A549 (cell line): ENCODE data around the gene DEXI. TPM values are rescaled to one million over a fixed set of nuclear protein-coding genes. Genes with fewer than 3 reads are reported as not detected.
"Not testable (repeated sequence)": the region's sequence is repeated elsewhere in the genome, so short reads cannot be mapped to it uniquely, and the experiment has no call there.

Experiments
- ATAC-seq, 2 experiments: fragments of 200-7000 bp in 1 of 2; fragments of >200 bp in 1 of 2; cut with Nextera tagmentation in 1 of 2; cut with Tn5 transposase in 1 of 2; 3 replicates each; pipeline versions ENCODE4 v1.8.0 to v1.9.1; 2018 to 2020; ENCODE audit warnings: mild to moderate bottlenecking in 1 of 2, moderate library complexity in 1 of 2
- CTCF ChIA-PET: fragments of 300-600 bp; sonication (Branson Sonifier 250); formaldehyde crosslinking; extraction: SDS; loops from one replicate; lab custom pipeline; 2021; ENCODE audit warnings: antibody characterized with exemption, inconsistent platforms; lab: Yijun Ruan, JAX
- POLR2A ChIA-PET: fragments of 350-600 bp; formaldehyde crosslinking; extraction: SDS; loops from one replicate; lab custom pipeline; 2021; ENCODE audit warnings: antibody characterized with exemption, inconsistent platforms; lab: Yijun Ruan, JAX
- DNase-seq, 2 experiments: peaks; one replicate each; pipeline versions ENCODE4 v3.0.0 to v3.0.0-alpha.2; 2011 to 2016; ENCODE audit warnings: low read depth in 1 of 2, low spot score in 1 of 2
- FAIRE-seq: peaks from 2 replicates; lab custom pipeline; 2011; peaks lifted over from hg19 to GRCh38; lab: Jason Lieb, UNC
- H3K27ac ChIP-seq, 2 experiments: fragments of >200 bp; sonication (Bioruptor Twin); formaldehyde crosslinking; 3 replicates each; pipeline ENCODE4 v1.5.1; 2016 to 2017
- H3K4me1 ChIP-seq: fragments of >200 bp; sonication (Bioruptor Twin); formaldehyde crosslinking; 3 replicates; pipeline ENCODE4 v1.6.1; 2016
- H3K4me2 ChIP-seq: fragments of >200 bp; sonication (Bioruptor Twin); formaldehyde crosslinking; 3 replicates; pipeline ENCODE4 v1.6.1; 2016
- H3K4me3 ChIP-seq: fragments of >200 bp; sonication (Bioruptor Twin); formaldehyde crosslinking; 3 replicates; pipeline ENCODE4 v1.5.1; 2016
- H3K9me3 ChIP-seq: fragments of >200 bp; sonication (Bioruptor Twin); formaldehyde crosslinking; 3 replicates; pipeline ENCODE4 v1.6.1; 2016
- ATOH8 ChIP-seq: fragments of 250-450 bp; sonication (Bioruptor Pico); IDR thresholded peaks from 2 replicates; pipeline ENCODE4 v1.5.0; 2020; ENCODE audit warnings: low read depth, mild to moderate bottlenecking, moderate library complexity
- BCL3 ChIP-seq: fragments of >200 bp; sonication (Bioruptor Twin); formaldehyde crosslinking; IDR thresholded peaks from 3 replicates; pipeline ENCODE4 v1.6.1; 2016
- CBX2 ChIP-seq: fragments of 200-600 bp; sonication (generic); IDR thresholded peaks from 2 replicates; pipeline ENCODE4 v1.6.1; 2016; ENCODE audit warnings: low read depth, mild to moderate bottlenecking, borderline replicate concordance
- CTCF ChIP-seq: fragments of >200 bp; sonication (Bioruptor Twin); formaldehyde crosslinking; IDR thresholded peaks from 3 replicates; pipeline ENCODE4 v1.5.1; 2016
- EHF ChIP-seq: fragments of 250-450 bp; sonication (Bioruptor Pico); IDR thresholded peaks from 2 replicates; pipeline ENCODE4 v1.5.0; 2020; ENCODE audit warnings: mild to moderate bottlenecking
- HES2 ChIP-seq: fragments of >200 bp; sonication (Bioruptor Twin); formaldehyde crosslinking; IDR thresholded peaks from 2 replicates; pipeline ENCODE4 v1.6.1; 2016
- HOXB13 ChIP-seq: fragments of 250-450 bp; sonication (Bioruptor Pico); IDR thresholded peaks from 2 replicates; pipeline ENCODE4 v1.5.0; 2020; ENCODE audit warnings: low read depth, mild to moderate bottlenecking, moderate library complexity
- KDM5A ChIP-seq: fragments of 200-600 bp; sonication (generic); IDR thresholded peaks from 2 replicates; pipeline ENCODE4 v1.6.1; 2016; ENCODE audit warnings: antibody characterized with exemption, mild to moderate bottlenecking
- MAFK ChIP-seq: fragments of 450-650 bp; IDR thresholded peaks from 2 replicates; pipeline ENCODE4 v1.6.1; 2014; ENCODE audit not compliant: partially characterized antibody
- MAX ChIP-seq: IDR thresholded peaks from 2 replicates; pipeline ENCODE4 v1.6.1; 2012
- NPAS2 ChIP-seq: fragments of 250-450 bp; sonication (Bioruptor Pico); IDR thresholded peaks from 2 replicates; pipeline ENCODE4 v1.8.0; 2022; ENCODE audit warnings: mild to moderate bottlenecking, moderate library complexity, borderline replicate concordance
- PBX3 ChIP-seq: IDR thresholded peaks from 2 replicates; pipeline ENCODE4 v1.6.1; 2012
- PHF8 ChIP-seq: fragments of 200-600 bp; sonication (generic); IDR thresholded peaks from 2 replicates; pipeline ENCODE4 v1.6.1; 2016; ENCODE audit warnings: low read depth, mild to moderate bottlenecking, antibody characterized with exemption, moderate library complexity, borderline replicate concordance
- RAD21 ChIP-seq, 2 experiments: fragments of >200 bp in 1 of 2; sonication (Bioruptor Twin) in 1 of 2; formaldehyde crosslinking in 1 of 2; IDR thresholded peaks in 1 of 2; conservative IDR thresholded peaks in 1 of 2; 2 replicates in 1 of 2; 3 replicates in 1 of 2; pipeline ENCODE4 v1.6.1; 2012 to 2018; ENCODE audit warnings: inconsistent platforms in 1 of 2
- RARB ChIP-seq: fragments of 250-450 bp; sonication (Bioruptor Pico); IDR thresholded peaks from 2 replicates; pipeline ENCODE4 v1.8.0; 2021; ENCODE audit warnings: mild to moderate bottlenecking, moderate library complexity
- RNF2 ChIP-seq: fragments of 200-600 bp; sonication (generic); IDR thresholded peaks from 2 replicates; pipeline ENCODE4 v1.6.1; 2016; ENCODE audit warnings: low read depth, mild to moderate bottlenecking, antibody characterized with exemption, moderate library complexity, borderline replicate concordance
- SMC3 ChIP-seq: fragments of >200 bp; sonication (Bioruptor Twin); formaldehyde crosslinking; IDR thresholded peaks from 3 replicates; pipeline ENCODE4 v1.6.1; 2018; ENCODE audit warnings: inconsistent platforms
- TP53 ChIP-seq: fragments of 250-450 bp; sonication (Bioruptor Pico); IDR thresholded peaks from 2 replicates; pipeline ENCODE4 v1.5.0; 2021; ENCODE audit warnings: mild to moderate bottlenecking, moderate library complexity
- ZNF302 ChIP-seq: fragments of 250-450 bp; sonication (Bioruptor Pico); IDR thresholded peaks from 2 replicates; pipeline ENCODE4 v1.9.0; 2021; ENCODE audit warnings: inconsistent platforms, mild to moderate bottlenecking, moderate library complexity
- ZSCAN20 ChIP-seq: fragments of 250-450 bp; sonication (Bioruptor Pico); IDR thresholded peaks from 2 replicates; pipeline ENCODE4 v1.8.0; 2022; ENCODE audit warnings: mild to moderate bottlenecking, moderate library complexity
- WGBS: methylation state at CpG from one replicate; pipeline ENCODE4 v1.1.6; 2017; ENCODE audit errors: missing lambda C conversion rate; 5-methylcytosine and 5-hydroxymethylcytosine counted together
- polyA plus RNA-seq, 4 experiments: library from polyadenylated mRNA; depleted of rRNA in 3 of 4; stranded (reverse); fragments of >200 nt; fragmentation: RNase III in 1 of 4; extraction: RNeasy Plus Mini Kit Qiagen cat#74134 plus additional on column Dnase treatment in 1 of 4; gene quantifications; 2 replicates in 3 of 4; 3 replicates in 1 of 4; pipeline ENCODE4 v1.2.3, GENCODE V29; 2011 to 2017

Gene DEXI
- polyA plus RNA-seq, 2 of the 4 experiments (the other 2 are of a cell fraction): 22.0 to 34.0 TPM

- Histone ChIP-seq H3K4me2 (peak overlapping the region; percentile 90), H3K4me3 (peak overlapping the region; percentile 87), H3K27ac (peak overlapping the region; percentile 66 to 91), H3K4me1 (peaks cover 32% of the 10 kb centered on the region)
- CTCF ChIA-PET: interaction anchor here (0.6 to 3.7 kb wide), 5 partner anchors 12 to 79 kb away, joined by 3 to 11 read pairs (median 3); no protein-coding TSS in a partner anchor
- peak; percentile 63; the same call in 1 of the 2 replicates for TF ChIP-seq PHF8
- ATAC-seq: peak; percentile 17 to 45; a peak in 5 of 6 replicates
- not testable (repeated sequence) for DNase-seq, H3K9me3 ChIP-seq, FAIRE-seq
- WGBS: no CpG with 5 or more reads among the region's 52 CpGs
- POLR2A ChIA-PET: interaction anchor here (1.0 to 1.8 kb wide), 4 partner anchors 10 to 314 kb away, joined by 3 to 9 read pairs (median 4); partner anchors contain the start of genes NUBP1 and SOCS1
These were observed 325 bp downstream of the DEXI start for GRCh38 chr16:10941935-10942351.

GRCh38 chr16:10941127-10941933, 938 bp downstream of the DEXI start:
- H3K27ac ChIP-seq: peak overlapping the region; percentile 66 to 91
- 19% methylated on average over 14 of the region's 36 CpGs for WGBS
- DNase-seq: no peak
- no peaks in the 10 kb centered on the region for H3K9me3 ChIP-seq
- peak; percentile 1 to 16; a peak in 4 of 6 replicates for ATAC-seq
- H3K4me1 ChIP-seq: peaks cover 32% of the 10 kb centered on the region
- ChIA-PET CTCF (interaction anchor here (0.6 to 3.7 kb wide), 5 partner anchors 12 to 30 kb away, joined by 3 to 11 read pairs (median 3); no protein-coding TSS in a partner anchor), POLR2A (interaction anchor here (0.6 to 1.8 kb wide), 3 partner anchors 23 to 315 kb away, joined by 3 to 9 read pairs (median 3); partner anchors contain the start of genes NUBP1 and SOCS1)
- no peak for TF ChIP-seq NPAS2 (CRISPR knock-in tag)
- no peak for TF ChIP-seq SMC3
- 0 out of 2 replicates have a peak, but pooled peaks have one; percentile 45 for TF ChIP-seq MAX
- no peak for TF ChIP-seq BCL3
- no peak for FAIRE-seq
- H3K4me3 ChIP-seq: peak overlapping the region; percentile 87
- H3K4me2 ChIP-seq: peak overlapping the region; percentile 90

- no peak for ATAC-seq
- CTCF ChIA-PET: interaction anchor here (2.7 to 3.7 kb wide), 2 partner anchors 13 to 22 kb away, joined by 10 to 11 read pairs; no protein-coding TSS in a partner anchor
- DNase-seq: no peak
- TF ChIP-seq RNF2: no peak
- TF ChIP-seq HES2: no peak
- no peak for TF ChIP-seq BCL3
- TF ChIP-seq KDM5A: no peak
- TF ChIP-seq RAD21 (conservative IDR thresholded peaks at IDR 0.05 in 1 of 2, IDR thresholded peaks at IDR 0.05 in 1 of 2): no peak
- no peak for TF ChIP-seq ZNF302 (CRISPR knock-in tag)
- TF ChIP-seq HOXB13: no peak
- TF ChIP-seq NPAS2 (CRISPR knock-in tag): no peak
- no peak for TF ChIP-seq EHF (CRISPR knock-in tag)
- no peak for TF ChIP-seq ATOH8 (CRISPR knock-in tag)
- no peak for TF ChIP-seq MAFK
- TF ChIP-seq MAX: no peak
- TF ChIP-seq ZSCAN20: no peak
- TF ChIP-seq CTCF: no peak
- no peak for TF ChIP-seq TP53 (CRISPR knock-in tag)
- TF ChIP-seq RARB (CRISPR knock-in tag): no peak
- TF ChIP-seq PBX3: no peak
- TF ChIP-seq CBX2: no peak
- FAIRE-seq: no peak
- peaks cover 24% of the 10 kb centered on the region for H3K4me1 ChIP-seq
- POLR2A ChIA-PET: interaction anchor here (0.6 to 0.7 kb wide), 2 partner anchors 24 to 316 kb away, joined by 3 read pairs; partner anchors contain the start of gene SOCS1
- peak overlapping the region; percentile 87; the same call in 2 of the 3 replicates for H3K4me3 ChIP-seq
- no peaks in the 10 kb centered on the region for H3K9me3 ChIP-seq
- H3K4me2 ChIP-seq: peak overlapping the region; percentile 90
- 84% methylated on average over 7 of the region's 8 CpGs for WGBS
- H3K27ac ChIP-seq: peak overlapping the region in 1 of 2 experiments; percentile 91; a peak in 4 of 6 replicates
These were observed 1.7 kb downstream of the DEXI start for GRCh38 chr16:10940501-10941079.
